Measurements from ENCODE around the gene GTF2IRD1.

GTF2IRD1 gene

DNA sequence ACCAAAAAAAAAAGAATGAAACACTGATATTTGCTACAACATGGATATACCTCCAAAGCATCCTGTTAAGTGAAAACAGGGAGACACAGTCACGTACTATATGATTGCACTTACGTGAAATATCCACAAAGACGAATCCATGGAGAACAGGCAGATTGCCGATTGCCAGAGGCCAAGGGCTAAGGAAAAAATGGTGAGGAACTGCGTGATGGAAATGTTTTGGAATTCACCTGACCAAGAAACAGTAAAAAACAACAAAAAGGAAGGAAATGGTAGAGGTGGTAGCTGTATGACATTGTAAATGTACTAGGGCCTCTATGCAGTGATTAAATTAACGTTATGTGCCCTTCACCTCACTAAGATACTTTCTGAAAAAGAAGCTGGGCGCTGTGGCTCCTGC is 44.1 kb upstream of the GTF2IRD1 start:
- no peak for TF ChIP-seq CTCF (IDR thresholded peaks at IDR 0.05)

- no peak for TF ChIP-seq CTCF (IDR thresholded peaks at IDR 0.05)
These were observed 42.9 kb upstream of the GTF2IRD1 start for GRCh38 chr7:74410772-74411171.

DNA sequence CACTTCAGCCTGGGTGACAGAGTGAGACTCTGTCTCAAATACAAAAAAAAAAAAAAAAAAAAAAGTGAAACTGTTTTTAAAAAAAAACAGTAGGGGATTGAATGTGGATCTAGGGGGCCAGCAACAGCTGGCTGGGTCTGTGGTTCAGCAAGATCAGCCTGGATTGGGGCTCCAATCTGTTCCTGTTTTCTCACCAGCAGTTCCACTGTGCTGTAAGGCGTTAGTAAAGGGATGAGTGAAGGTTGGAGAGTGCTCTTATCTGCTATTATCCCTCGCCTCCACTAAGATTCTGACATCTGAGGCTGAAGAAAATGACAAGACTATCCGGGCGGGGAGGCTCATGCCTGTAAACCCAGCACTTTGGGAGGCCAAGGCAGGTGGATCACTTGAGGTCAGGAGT is 41.6 kb upstream of the GTF2IRD1 start:
- TF ChIP-seq CTCF (IDR thresholded peaks at IDR 0.05), result no peak

DNA sequence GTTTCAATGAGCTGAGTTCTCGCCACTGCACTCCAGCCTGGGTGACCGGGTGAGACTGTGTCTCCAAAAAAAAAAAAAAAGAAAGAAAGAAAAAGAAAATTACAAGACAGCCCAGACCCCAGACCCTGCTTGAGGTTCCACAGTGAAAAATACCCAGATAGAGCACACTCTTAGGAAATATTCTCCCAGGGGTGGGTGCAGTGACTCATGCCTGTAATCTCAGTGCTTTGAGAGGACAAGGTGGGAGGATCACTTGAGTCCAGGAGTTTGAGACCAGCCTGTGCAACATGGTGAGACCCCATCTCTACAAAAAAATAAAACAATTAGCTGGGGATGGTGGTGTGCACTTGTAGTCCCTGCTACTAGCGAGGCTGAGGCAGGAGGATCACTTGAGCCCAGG is 41.1 kb upstream of the GTF2IRD1 start:
- TF ChIP-seq CTCF (IDR thresholded peaks at IDR 0.05), result no peak

- peak; percentile 94 for TF ChIP-seq CTCF (IDR thresholded peaks at IDR 0.05)
These were observed 36.2 kb upstream of the GTF2IRD1 start for GRCh38 chr7:74417419-74417971.

- TF ChIP-seq CTCF (IDR thresholded peaks at IDR 0.05), result no peak
These were observed 35.6 kb upstream of the GTF2IRD1 start for GRCh38 chr7:74418076-74418475.

DNA sequence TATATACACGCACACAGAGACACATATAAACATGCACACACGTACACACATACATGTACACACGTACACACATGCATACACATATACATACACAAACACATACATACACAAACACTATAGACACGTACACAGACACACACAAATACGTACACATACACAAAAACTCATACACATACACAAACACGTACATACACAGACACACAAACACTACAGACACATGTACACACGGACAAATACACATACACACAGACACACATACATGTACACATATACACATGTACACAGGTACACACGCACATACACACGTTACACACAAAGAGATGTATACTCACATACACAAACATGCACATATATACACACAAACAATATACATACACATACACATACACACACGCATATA is 35.2 kb upstream of the GTF2IRD1 start:
- no peak for TF ChIP-seq CTCF (IDR thresholded peaks at IDR 0.05)

GRCh38 chr7:74420006-74420405 is 33.7 kb upstream of the GTF2IRD1 start:
- no peak for TF ChIP-seq CTCF (IDR thresholded peaks at IDR 0.05)

Data from LNCAP (cell line).